SH-SY5Y (cell line): ENCODE results near the gene KCNJ10.

ENCODE experiments used
- GATA2 ChIP-seq: IDR thresholded peaks from 2 replicates; pipeline ENCODE4 v1.6.1; 2011; ENCODE audit warnings: mild to moderate bottlenecking, low read depth, low read length
- GATA3 ChIP-seq: IDR thresholded peaks from 2 replicates; pipeline ENCODE4 v1.6.1; 2011; ENCODE audit warnings: low read depth, mild to moderate bottlenecking, low read length, moderate library complexity

KCNJ10 gene

DNA sequence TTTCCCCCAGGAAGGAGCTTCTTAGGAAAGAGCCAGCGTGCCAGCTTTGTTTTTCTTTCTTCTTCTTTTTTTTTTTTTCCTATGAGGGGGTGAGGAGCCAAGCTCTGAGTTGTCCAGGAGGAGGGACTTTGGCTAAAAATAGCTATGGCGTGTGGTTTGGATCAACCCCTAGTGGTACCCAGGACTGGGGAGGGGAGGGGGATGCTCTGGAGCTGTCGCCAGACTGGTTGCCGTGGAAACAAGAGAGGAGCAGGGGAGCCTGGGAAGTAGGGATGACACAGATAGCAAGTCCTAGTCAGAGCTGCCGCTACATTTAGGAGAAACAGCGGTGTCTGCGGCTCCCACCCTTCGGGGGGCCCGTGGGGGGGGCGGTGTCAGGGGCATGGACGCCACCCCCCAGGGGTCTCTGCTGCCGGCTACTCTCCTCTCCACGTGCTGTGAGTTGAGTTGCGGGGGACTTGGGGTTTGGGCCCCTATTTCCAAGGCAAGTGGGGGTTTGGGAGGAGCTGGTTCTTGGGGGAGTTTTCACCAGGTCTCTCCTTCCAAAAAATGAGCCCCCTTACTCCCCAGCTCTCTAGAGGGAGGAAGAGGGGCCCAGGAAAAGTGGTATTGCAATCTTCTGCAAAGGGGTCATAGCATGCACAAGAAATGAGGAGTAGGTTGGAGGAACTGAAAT, 11.4 kb upstream of the KCNJ10 start, which contains the start of gene KCNJ9:
Gene KCNJ9, plus strand, starts transcription at position 278 of the 676 bp plus-strand sequence. CDS start 2,493 bp downstream, outside the sequence.
- no peak; the same call in 1 of the 2 replicates for TF ChIP-seq GATA2
- no peak for TF ChIP-seq GATA3

DNA sequence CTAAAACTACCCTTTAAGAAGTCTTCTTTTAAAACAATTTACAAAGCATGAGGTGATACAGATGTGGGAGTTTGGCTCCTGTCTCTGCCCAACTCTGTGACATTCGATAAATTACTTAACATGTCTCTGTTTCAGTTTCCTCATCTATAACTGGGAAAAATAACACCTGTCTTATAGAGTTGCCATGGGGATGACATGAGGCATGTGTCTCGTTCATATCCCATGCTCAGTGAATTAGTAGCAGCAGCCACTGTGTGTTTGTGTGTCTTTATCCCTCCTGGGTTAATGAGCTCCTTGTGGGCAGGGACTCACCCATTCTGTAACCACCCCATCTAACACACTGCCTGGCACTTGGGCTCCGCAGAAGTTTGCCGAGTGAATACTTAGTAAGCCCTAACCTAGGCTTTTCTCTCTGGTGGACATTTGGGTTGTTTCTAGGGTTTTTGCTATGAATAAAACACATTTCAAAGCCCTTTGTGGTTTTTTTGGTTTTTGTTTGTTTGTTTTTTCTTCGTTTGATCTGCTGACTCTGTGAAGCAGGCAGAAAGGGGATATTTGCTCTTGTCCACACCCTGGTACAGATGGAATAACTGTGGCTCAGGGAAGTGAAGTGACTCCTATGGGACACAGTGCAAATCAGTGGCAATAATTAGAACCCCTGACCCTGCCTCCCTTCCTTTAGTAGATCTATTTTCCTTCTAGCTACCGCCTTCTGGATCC, 10.6 kb upstream of the KCNJ10 start:
- no peak for TF ChIP-seq GATA2
- no peak for TF ChIP-seq GATA3

DNA sequence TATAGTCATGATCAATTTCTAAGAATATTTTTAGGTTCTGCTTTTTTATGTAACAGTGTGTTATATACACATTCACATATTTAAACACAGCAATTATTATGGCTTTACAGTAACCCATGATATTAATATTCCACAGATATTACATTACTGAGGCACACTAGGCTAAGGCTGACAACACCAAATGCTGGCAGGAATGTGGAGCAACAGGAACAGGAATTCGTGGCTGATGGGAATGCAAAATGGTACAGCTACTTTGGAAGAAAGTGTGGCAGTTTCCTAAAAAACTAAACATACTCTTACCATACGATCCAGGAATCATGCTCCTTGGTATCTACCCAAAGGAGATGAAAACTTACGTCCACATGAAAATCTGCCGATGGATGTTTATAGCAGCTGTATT, 9.5 kb upstream of the KCNJ10 start:
- no peak for TF ChIP-seq GATA3
- TF ChIP-seq GATA2, result no peak

DNA sequence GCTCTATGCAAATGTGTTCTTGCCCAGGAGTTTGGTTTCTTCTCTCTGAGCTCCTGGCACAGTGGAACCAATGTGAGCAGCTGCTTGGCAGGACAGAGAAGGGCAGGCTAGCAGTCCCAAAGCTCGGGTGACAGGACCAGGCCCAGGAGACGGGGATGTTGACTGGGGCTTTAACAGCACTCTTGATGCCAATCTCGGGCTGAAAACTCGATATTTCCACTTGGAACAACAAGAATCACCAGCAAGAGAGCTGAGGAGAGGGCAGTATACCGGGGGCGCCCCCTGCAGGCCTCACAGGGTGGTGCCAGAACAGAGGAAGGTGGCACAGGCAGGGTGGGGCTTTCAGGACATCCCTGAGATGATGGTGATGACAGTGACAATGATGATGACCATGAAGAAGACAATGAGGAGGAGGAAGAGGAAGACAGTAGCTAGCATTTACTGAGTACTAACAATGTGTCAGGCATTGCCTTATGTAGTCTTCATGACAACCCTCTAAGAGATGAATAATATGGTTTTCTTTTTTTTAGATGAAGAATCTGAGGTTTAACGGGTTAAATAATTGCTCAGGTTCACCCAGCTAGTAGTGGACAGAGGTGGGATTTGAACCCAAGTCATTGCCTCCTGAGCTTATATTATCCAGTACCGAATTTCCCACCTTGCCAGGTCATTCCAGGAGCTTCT, 8.7 kb upstream of the KCNJ10 start:
- TF ChIP-seq GATA2, result no peak
- no peak for TF ChIP-seq GATA3

DNA sequence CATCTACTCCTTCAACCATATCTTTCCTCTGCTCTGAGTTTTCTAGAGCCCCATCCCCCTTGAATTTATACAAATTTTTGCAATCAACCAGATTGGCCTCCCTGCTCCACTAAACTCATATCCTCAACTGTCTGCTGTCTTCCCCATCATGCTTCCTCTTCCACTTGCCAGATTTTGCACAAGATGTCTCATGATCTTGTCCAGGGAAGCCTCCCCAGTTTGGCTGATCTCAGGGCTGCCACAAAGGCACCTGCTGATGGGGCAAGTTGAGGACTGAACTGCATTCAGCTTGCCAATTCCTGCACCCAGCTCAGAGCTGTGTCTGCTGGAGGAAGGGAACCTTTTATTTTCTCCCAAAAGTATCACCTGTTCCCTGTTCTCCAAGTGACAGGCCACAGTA, 7.5 kb upstream of the KCNJ10 start:
- no peak for TF ChIP-seq GATA2

DNA sequence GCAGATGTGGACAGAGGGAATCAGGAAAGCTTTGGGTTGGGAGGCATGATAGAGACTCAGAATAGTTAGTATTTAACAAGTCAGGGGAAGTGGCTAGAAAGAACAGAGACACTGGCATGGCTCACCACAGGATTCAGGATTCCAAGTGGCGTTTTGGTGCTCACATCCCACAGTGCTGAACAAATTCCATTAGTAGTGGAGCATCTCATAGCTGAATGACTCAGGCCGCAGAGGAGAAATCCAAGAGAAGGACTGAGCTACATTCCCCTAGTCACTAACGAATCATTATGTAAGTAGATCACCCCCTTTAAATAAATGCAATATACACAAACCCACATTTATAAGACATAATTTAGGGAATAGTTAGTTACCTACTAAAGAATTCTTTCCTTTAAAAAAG, 6.3 kb upstream of the KCNJ10 start:
- TF ChIP-seq GATA2 (no peak), GATA3 (no peak)

DNA sequence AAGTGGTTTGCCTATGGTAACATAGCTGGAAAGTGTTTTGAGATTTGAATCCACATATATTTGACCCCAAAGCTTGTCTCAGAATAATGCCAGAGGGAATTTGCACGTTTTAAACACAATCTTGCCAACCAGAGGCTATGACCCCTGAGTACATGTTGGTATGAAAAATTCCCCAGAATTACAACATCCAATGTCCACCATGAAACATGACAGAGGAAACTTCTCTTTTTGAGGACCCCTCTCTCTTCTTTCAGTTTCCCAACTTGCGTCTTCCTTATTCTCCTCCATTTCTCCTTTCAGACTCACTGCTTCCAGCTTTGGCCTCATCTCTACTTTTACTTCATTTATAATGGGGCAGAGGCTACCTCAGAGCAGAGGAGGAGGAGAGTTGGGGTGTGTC, 5.9 kb upstream of the KCNJ10 start:
- no peak for TF ChIP-seq GATA2

DNA sequence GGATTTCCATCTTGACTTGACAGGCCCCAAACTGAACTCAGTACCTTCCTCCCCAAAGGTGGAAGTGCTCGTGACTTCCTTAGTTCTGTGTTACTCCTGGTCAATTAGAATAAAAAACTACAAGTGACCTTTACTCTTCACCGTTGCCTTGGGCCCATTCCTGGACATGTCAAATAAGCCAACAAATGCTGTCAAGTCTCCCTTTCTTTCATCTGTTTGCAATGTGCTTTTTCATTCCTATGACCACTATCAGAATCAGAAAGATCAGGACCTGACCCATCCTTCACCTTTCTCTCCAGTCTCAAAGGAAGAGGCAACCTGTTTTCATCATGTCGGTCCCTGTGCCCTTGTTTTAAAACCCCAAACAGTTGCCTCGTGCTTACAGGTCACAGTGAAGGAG, 4.9 kb upstream of the KCNJ10 start:
- TF ChIP-seq GATA2, result no peak
- TF ChIP-seq GATA3, result no peak

DNA sequence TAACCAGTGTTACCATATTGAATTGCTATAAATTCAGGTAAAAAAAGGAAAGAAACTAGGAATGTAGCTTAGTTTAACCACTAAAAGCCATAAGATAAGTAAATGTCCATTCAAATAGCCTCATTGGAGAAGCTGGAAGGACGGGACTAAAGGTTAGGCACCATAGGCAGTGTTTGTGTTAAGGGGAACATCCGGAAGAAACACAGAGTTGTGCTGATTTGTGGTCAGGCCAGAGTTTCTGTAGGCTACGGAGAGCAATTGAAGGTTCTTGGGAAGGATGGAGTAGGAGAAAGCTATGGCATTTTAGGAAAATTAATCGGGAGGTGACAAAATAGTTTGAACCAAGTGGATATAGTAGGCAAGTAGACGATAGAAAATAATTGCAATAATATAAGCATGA, 1.3 kb upstream of the KCNJ10 start:
- TF ChIP-seq GATA3 (no peak), GATA2 (no peak)

DNA sequence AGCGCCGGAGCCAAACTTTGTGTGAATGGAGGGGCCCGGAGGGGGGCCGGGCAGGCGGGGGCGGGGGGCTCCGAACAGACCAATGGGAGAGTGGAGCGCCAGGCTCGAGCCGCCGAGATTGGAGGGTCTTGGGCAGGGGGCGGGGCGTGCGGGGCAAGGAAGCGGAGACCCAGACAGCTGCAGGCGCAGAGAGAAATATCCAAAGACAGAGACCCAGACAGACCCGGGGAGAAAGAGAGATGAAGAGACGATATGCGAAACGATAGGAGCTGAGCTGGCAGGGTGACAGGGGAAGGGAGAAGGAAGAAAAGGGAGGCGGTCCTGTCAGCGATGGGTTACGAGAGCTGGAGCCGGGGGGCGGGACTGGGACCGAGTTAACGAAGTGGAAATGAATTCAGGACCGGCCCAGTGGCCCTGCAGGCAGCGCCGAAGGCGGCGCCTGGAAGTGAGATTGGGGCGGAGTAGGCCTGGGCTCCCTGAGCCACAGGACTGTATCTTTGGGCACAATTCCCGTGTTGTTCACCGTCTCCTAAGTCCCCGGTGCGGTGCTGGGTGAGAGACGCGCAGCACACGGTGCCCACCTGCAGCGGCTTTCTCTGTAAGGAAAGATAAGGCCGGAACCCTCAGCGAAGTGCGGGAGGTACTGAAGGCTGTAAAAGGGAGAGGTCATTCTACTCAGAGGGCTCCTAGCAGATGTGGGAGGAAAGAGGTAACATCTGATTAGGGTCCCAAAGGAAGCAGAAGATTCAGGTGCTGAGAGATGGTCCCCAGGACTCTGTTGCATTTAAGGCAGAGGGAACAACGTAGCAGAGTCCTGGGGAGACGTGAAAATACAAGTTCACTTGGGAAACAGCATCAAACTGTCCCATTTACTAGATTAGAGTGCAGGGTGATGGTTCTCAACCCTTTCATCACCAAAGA, 543 bp upstream of the KCNJ10 start:
- TF ChIP-seq GATA3 (no peak), GATA2 (no peak; the same call in 1 of the 2 replicates)

DNA sequence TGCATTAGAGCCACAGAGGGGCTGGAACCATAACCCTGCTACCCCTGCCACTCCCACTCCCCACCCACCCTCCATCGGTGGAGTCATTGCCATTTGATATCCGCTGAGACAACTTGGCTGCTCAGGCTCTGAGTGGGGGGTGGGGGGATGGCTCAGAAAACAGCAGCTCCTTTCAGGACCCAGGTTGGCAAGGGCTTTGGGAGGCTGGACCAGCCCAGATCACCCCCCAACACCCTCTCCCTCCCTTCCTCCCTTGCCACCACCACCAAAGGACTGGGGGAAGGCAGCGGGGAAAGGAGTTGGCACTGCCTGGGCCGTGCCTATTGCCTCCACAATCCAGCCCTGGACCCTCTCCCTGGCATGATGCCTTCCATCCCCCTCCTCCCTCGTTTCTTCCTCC, 1.7 kb downstream of the KCNJ10 start:
- no peak for TF ChIP-seq GATA3
- no peak for TF ChIP-seq GATA2

DNA sequence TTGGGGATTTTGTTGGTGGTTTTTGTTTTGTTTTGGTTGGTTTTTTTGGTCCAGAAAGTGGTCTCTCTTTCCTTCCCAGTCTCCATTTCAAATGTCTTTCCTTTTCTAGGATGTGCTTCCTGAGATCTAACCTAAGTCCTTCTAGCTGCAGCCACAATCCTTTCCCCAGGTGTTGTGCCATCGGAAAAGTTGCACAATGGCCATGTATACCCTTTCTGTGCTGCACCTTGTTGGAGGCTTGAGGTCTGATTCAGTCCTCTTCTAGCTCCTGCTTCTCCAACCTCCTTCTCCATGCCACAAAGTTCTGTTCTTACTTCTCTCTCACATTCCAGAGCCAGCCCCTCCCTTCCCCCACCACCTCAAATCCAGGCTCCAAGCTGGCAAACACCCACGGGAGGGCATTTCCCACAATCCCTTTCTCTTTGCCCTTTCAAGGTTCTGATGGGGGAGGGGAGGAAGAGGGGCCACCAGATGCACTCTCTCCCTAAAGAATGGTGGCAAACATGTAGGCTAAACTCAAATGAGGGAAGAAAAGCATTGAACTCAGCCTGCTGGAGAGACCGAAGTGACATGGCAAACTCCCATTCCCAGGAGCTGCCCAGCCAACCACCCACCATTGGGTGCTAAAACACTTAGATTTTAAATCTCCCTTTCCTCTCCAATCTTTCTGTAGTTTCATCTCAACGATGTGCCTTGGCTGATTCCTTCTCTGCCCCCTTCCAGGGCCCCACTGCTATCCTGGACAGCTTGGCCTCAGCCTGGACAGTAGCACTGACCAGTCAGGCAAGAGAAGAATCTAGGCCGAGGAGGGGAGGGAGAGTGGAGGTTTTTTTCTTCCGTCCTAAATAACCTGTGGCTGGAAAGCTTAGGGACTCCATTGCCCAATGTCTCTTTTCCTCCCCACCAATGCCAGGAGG, 2.9 kb downstream of the KCNJ10 start:
- TF ChIP-seq GATA2 (no peak), GATA3 (no peak)

DNA sequence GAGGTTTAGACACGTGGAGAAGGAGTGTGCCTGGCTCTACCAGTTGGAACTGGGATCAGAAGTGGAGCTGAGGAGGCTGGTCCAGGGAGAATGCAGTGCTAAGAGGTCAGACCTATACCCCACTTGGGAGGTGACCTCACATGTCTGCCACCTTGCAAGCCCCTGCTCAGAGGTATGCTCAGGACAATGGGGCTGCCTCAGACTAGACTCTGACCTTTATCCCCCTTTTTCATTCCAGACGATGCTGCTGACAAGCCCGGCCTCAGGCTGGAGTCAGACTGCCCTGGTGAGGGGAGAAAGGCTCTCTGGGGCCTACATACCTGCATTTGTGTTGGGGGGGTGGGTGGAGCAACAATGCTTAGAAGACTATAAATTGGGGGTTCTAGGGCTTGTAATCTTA, 5.2 kb downstream of the KCNJ10 start:
- TF ChIP-seq GATA3 (no peak), GATA2 (no peak)
